ENCODE measurements around the gene TMEM271.

TMEM271 gene

GRCh38 chr4:544386-545105 is 31.5 kb downstream of the TMEM271 start:
- CTCF ChIA-PET = interaction anchor here (0.5 kb wide), 1 partner anchor 89 kb away, joined by 3 read pairs; no protein-coding TSS in a partner anchor
- DNase-seq (ENCODE audit: extremely low spot score) = no peak
- no peak for TF ChIP-seq L3MBTL2 (conservative IDR thresholded peaks at IDR 0.05)
- no peak for TF ChIP-seq LEF1 (IDR thresholded peaks at IDR 0.05; ENCODE audit: borderline replicate concordance)
- TF ChIP-seq TARDBP (IDR thresholded peaks at IDR 0.05) = no peak
- TF ChIP-seq FOXM1 (IDR thresholded peaks at IDR 0.05; ENCODE audit: borderline replicate concordance) = no peak
- no peak for TF ChIP-seq SP1 (IDR thresholded peaks at IDR 0.05)
- no peak for TF ChIP-seq BHLHE40 (IDR thresholded peaks at IDR 0.05; ENCODE audit: borderline replicate concordance)
- TF ChIP-seq FOXA1 (IDR thresholded peaks at IDR 0.05) = no peak
- TF ChIP-seq PKNOX1 (IDR thresholded peaks at IDR 0.05) = no peak
- no peak for TF ChIP-seq CTBP1 (IDR thresholded peaks at IDR 0.05; ENCODE audit: borderline replicate concordance)
- no peak for TF ChIP-seq HDGF (IDR thresholded peaks at IDR 0.05; ENCODE audit: borderline replicate concordance)
- TF ChIP-seq FOXK2 (IDR thresholded peaks at IDR 0.05) = no peak
- POLR2A ChIA-PET = no interaction called here

DNA sequence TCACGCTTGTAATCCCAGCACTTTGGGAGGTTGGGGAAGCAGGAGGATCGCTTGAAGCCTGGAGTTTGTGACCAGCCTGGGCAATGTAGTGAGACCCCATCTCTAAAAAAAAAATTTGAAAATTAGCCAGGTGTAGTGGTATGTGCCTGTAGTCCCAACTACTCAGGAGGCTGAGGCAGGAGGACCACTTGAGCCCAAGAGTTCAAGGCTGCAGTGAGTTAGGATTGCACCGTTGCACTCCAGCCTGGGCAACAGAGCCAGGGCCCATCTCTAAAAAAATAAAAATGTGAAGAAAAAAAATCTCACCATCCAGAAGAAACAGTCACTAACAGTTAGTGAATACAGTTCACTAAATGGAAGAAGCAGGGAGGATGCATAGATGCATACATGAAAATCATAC is 34.8 kb downstream of the TMEM271 start:
- ChIA-PET POLR2A (no interaction called here), CTCF (no interaction called here)
- no peak for DNase-seq (ENCODE audit: extremely low spot score)
- TF ChIP-seq ZNF384 (IDR thresholded peaks at IDR 0.05) (no peak), SP1 (IDR thresholded peaks at IDR 0.05) (no peak), NFRKB (IDR thresholded peaks at IDR 0.05) (no peak), PKNOX1 (IDR thresholded peaks at IDR 0.05) (no peak), FOXM1 (IDR thresholded peaks at IDR 0.05; ENCODE audit: borderline replicate concordance) (no peak), ELF4 (IDR thresholded peaks at IDR 0.05) (no peak), BHLHE40 (IDR thresholded peaks at IDR 0.05; ENCODE audit: borderline replicate concordance) (no peak), LEF1 (IDR thresholded peaks at IDR 0.05; ENCODE audit: borderline replicate concordance) (no peak), CTBP1 (IDR thresholded peaks at IDR 0.05; ENCODE audit: borderline replicate concordance) (no peak), FOXK2 (IDR thresholded peaks at IDR 0.05) (no peak), L3MBTL2 (conservative IDR thresholded peaks at IDR 0.05) (no peak), TARDBP (IDR thresholded peaks at IDR 0.05) (no peak), SUZ12 (IDR thresholded peaks at IDR 0.05) (no peak), HDGF (IDR thresholded peaks at IDR 0.05; ENCODE audit: borderline replicate concordance) (no peak), FOXA1 (IDR thresholded peaks at IDR 0.05) (no peak), ARNT (IDR thresholded peaks at IDR 0.05) (no peak)

DNA sequence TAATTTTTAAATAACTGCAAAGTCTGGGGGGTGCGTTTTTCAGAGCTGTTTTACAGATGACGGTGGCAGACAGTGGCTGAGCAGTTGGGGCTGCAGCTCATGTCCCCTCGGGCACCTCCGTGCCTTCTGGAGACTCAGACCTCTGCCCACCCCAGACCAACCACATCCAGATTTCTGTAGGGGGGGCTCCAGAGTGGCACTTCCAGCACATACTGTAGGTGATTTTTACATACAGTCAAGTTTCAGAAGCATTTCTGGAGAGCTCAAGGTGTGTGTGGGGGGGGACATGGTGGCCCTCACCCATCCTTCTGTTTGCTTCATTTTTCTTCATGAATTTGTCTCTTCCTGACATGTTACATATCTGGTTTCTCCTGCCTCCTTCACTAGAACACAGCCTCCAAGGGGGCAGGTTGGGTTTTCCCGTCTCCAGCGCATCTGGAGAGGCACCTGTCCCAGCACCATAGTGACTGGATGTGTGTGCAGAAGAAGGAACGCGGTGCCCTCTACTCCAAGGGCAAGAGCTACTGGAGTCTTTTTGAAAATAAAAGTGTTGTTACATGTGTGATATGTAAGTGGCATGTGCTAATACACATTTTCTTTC is 37.5 kb downstream of the TMEM271 start:
- no peak for DNase-seq (ENCODE audit: extremely low spot score)
- ChIA-PET POLR2A (no interaction called here), CTCF (no interaction called here)
- no peak for TF ChIP-seq TARDBP (IDR thresholded peaks at IDR 0.05)
- no peak for TF ChIP-seq HDGF (IDR thresholded peaks at IDR 0.05; ENCODE audit: borderline replicate concordance)
- no peak for TF ChIP-seq CTBP1 (IDR thresholded peaks at IDR 0.05; ENCODE audit: borderline replicate concordance)
- TF ChIP-seq ARNT (IDR thresholded peaks at IDR 0.05) = no peak
- TF ChIP-seq FOXK2 (IDR thresholded peaks at IDR 0.05) = no peak
- no peak for TF ChIP-seq FOXA1 (IDR thresholded peaks at IDR 0.05)
- TF ChIP-seq NFRKB (IDR thresholded peaks at IDR 0.05) = no peak
- no peak for TF ChIP-seq L3MBTL2 (conservative IDR thresholded peaks at IDR 0.05)
- no peak for TF ChIP-seq SUZ12 (IDR thresholded peaks at IDR 0.05)
- no peak for TF ChIP-seq ELF4 (IDR thresholded peaks at IDR 0.05)
- TF ChIP-seq BHLHE40 (IDR thresholded peaks at IDR 0.05; ENCODE audit: borderline replicate concordance) = no peak
- no peak for TF ChIP-seq LEF1 (IDR thresholded peaks at IDR 0.05; ENCODE audit: borderline replicate concordance)
- no peak for TF ChIP-seq FOXM1 (IDR thresholded peaks at IDR 0.05; ENCODE audit: borderline replicate concordance)
- no peak for TF ChIP-seq ZNF384 (IDR thresholded peaks at IDR 0.05)
- TF ChIP-seq PKNOX1 (IDR thresholded peaks at IDR 0.05) = no peak
- TF ChIP-seq SP1 (IDR thresholded peaks at IDR 0.05) = no peak

DNA sequence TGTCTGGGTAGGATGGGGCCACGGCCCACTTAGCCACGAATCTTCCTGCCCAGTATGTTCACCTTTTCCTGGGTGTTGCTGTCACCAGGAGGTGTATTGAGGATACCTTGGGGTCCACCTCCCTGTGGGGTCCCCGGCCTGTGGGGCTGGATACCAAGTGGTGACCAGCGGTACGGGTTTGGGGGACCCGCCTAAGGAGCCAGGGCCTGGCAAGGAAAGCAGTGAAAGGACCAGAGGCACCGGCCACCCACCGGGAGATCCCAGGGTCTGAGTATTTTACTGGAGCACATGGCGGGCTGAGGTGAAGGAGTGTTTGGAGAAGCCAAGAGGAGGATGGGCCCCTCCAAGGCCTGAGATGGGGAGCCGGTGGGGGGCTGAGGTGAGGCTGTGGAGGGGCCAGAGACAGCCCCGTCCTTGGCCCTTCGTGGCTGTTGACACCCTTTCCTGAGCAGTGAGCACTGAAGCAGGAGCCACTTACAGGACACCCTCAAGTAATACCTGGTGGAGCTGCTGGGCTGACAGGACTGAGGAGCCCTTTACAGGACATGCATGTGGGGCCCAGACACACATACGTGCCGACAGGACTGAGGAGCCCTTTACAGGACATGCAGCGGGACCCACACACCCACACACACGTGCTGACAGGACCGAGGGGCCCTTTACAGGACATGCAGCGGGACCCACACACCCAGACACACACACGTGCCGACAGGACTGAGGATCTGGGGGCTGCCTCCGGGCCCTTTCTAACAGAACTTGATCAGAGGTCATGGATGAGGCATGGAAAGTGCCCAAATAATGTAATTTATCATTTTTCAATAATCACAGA is 38.4 kb downstream of the TMEM271 start:
- TF ChIP-seq ARNT (IDR thresholded peaks at IDR 0.05) = no peak
- TF ChIP-seq NFRKB (IDR thresholded peaks at IDR 0.05) = no peak
- TF ChIP-seq L3MBTL2 (conservative IDR thresholded peaks at IDR 0.05) = no peak
- TF ChIP-seq ZNF384 (IDR thresholded peaks at IDR 0.05) = no peak
- no peak for TF ChIP-seq PKNOX1 (IDR thresholded peaks at IDR 0.05)
- no peak for TF ChIP-seq FOXM1 (IDR thresholded peaks at IDR 0.05; ENCODE audit: borderline replicate concordance)
- TF ChIP-seq CTBP1 (IDR thresholded peaks at IDR 0.05; ENCODE audit: borderline replicate concordance) = no peak
- no peak for TF ChIP-seq HDGF (IDR thresholded peaks at IDR 0.05; ENCODE audit: borderline replicate concordance)
- no peak for TF ChIP-seq LEF1 (IDR thresholded peaks at IDR 0.05; ENCODE audit: borderline replicate concordance)
- TF ChIP-seq TARDBP (IDR thresholded peaks at IDR 0.05) = no peak
- TF ChIP-seq FOXA1 (IDR thresholded peaks at IDR 0.05) = no peak
- no peak for TF ChIP-seq ELF4 (IDR thresholded peaks at IDR 0.05)
- no peak for TF ChIP-seq SP1 (IDR thresholded peaks at IDR 0.05)
- TF ChIP-seq BHLHE40 (IDR thresholded peaks at IDR 0.05; ENCODE audit: borderline replicate concordance) = no peak
- no peak for TF ChIP-seq SUZ12 (IDR thresholded peaks at IDR 0.05)
- no peak for TF ChIP-seq FOXK2 (IDR thresholded peaks at IDR 0.05)
- ChIA-PET CTCF (no interaction called here), POLR2A (no interaction called here)
- DNase-seq (ENCODE audit: extremely low spot score) = no peak
